PFSK-1 (cell line): ENCODE results near the gene STAC2.

Experiments
- FOXP2 ChIP-seq: optimal IDR thresholded peaks from 2 replicates; pipeline ENCODE3; 2011; ENCODE audit warnings: borderline replicate concordance, control low read depth, inconsistent platforms; ENCODE audit not compliant: insufficient read depth; ENCODE audit errors: extremely low read length, extremely low read depth
- POLR2AphosphoS5 ChIP-seq: IDR thresholded peaks from 2 replicates; pipeline ENCODE4 v1.6.1; 2012; ENCODE audit warnings: low read depth, mild to moderate bottlenecking, control low read depth, low read length, moderate library complexity
- REST ChIP-seq, 2 experiments: IDR thresholded peaks; 2 replicates each; pipeline versions ENCODE4 v1.6.1 to v1.8.0; 2011 to 2012; ENCODE audit warnings: low read depth in 2 of 2, low read length in 2 of 2, control low read depth in 1 of 2, inconsistent platforms in 1 of 2, mild to moderate bottlenecking in 1 of 2, moderate library complexity in 1 of 2; ENCODE audit not compliant: insufficient read depth in 1 of 2
- SIN3A ChIP-seq: IDR thresholded peaks from 2 replicates; pipeline ENCODE4 v1.6.1; 2012; ENCODE audit warnings: mild to moderate bottlenecking, low read length, moderate library complexity, borderline replicate concordance; ENCODE audit not compliant: insufficient read depth
- TAF1 ChIP-seq: IDR thresholded peaks from 2 replicates; pipeline ENCODE4 v1.6.1; 2012; ENCODE audit warnings: low read length, control low read depth, borderline replicate concordance; ENCODE audit not compliant: insufficient read depth

The STAC2 gene

GRCh38 chr17:39205112-39205526 is 20.6 kb downstream of the STAC2 start:
- TF ChIP-seq REST (IDR thresholded peaks at IDR 0.05; ENCODE audit: insufficient read depth in 1 of 2, low read depth in 2 of 2, low read length in 2 of 2) (no peak), FOXP2 (no peak), TAF1 (no peak), POLR2AphosphoS5 (no peak; the same call in none of the 2 replicates), SIN3A (no peak)

- no peak for TF ChIP-seq SIN3A
- TF ChIP-seq REST (IDR thresholded peaks at IDR 0.05; ENCODE audit: insufficient read depth in 1 of 2, low read depth in 2 of 2, low read length in 2 of 2) = no peak
- TF ChIP-seq POLR2AphosphoS5 = no peak; the same call in 1 of the 2 replicates
- TF ChIP-seq TAF1 = no peak
- TF ChIP-seq FOXP2 = no peak
Measured at GRCh38 chr17:39204245-39204644, 21.5 kb downstream of the STAC2 start.

- no peak for TF ChIP-seq REST (IDR thresholded peaks at IDR 0.05; ENCODE audit: insufficient read depth in 1 of 2, low read depth in 2 of 2, low read length in 2 of 2)
- TF ChIP-seq TAF1 = no peak
- TF ChIP-seq POLR2AphosphoS5 = peak; percentile 47
Measured at GRCh38 chr17:39200957-39201510, 24.7 kb downstream of the STAC2 start.

- peak; percentile 98 for TF ChIP-seq TAF1
- no peak for TF ChIP-seq FOXP2
- peak; percentile 98 for TF ChIP-seq POLR2AphosphoS5
- no peak for TF ChIP-seq SIN3A
- peak; percentile 32 to 67; a peak in 3 of 4 replicates for TF ChIP-seq REST (IDR thresholded peaks at IDR 0.05; ENCODE audit: insufficient read depth in 1 of 2, low read depth in 2 of 2, low read length in 2 of 2)
Measured at GRCh38 chr17:39200070-39200879, 25.5 kb downstream of the STAC2 start, which contains the start of gene RPL19. TSS of gene RPL19 (plus strand) at chr17:39200283. CDS start at chr17:39200345, 62 bp downstream.
